Loucy (cell line): ENCODE results near the gene USO1.

Experiments used
- H2AFZ ChIP-seq: fragments of 200-600 bp; sonication (generic); 2 replicates; pipeline ENCODE4 v1.6.0; 2016; ENCODE audit warnings: antibody characterized with exemption, mild to moderate bottlenecking, low read length, moderate library complexity
- H3F3A ChIP-seq: fragments of 200-600 bp; 2 replicates; pipeline ENCODE4 v1.6.0; 2016; ENCODE audit warnings: antibody characterized with exemption, low read depth, mild to moderate bottlenecking
- H3K27me3 ChIP-seq: fragments of 200-600 bp; sonication (generic); 2 replicates; pipeline ENCODE4 v1.6.1; 2014; ENCODE audit warnings: low read length, mild to moderate bottlenecking; ENCODE audit not compliant: insufficient read depth, poor library complexity, severe bottlenecking
- H3K36me3 ChIP-seq: fragments of 200-600 bp; sonication (generic); 2 replicates; pipeline ENCODE4 v1.6.1; 2016; ENCODE audit warnings: low read length; ENCODE audit not compliant: insufficient read depth
- H3K4me1 ChIP-seq: fragments of 200-600 bp; sonication (generic); 2 replicates; pipeline ENCODE4 v1.5.1; 2014; ENCODE audit warnings: low read length, mild to moderate bottlenecking; ENCODE audit not compliant: insufficient read depth, poor library complexity, severe bottlenecking
- H3K4me2 ChIP-seq: fragments of 200-600 bp; sonication (generic); 2 replicates; pipeline ENCODE4 v1.6.0; 2014; ENCODE audit warnings: antibody characterized with exemption, low read length, low read depth, mild to moderate bottlenecking; ENCODE audit not compliant: poor library complexity, severe bottlenecking
- H3K4me3 ChIP-seq: fragments of 200-600 bp; sonication (generic); 2 replicates; pipeline ENCODE4 v1.5.1; 2014; ENCODE audit warnings: low read length, mild to moderate bottlenecking, mixed read lengths; ENCODE audit not compliant: poor library complexity, severe bottlenecking
- H3K79me2 ChIP-seq: fragments of 200-600 bp; sonication (generic); 2 replicates; pipeline ENCODE4 v1.6.1; 2014; ENCODE audit warnings: low read length; ENCODE audit not compliant: insufficient read depth
- H3K9ac ChIP-seq: fragments of 200-600 bp; sonication (generic); 2 replicates; pipeline ENCODE4 v1.6.0; 2014; ENCODE audit warnings: mild to moderate bottlenecking, low read depth, low read length, moderate library complexity; ENCODE audit not compliant: poor library complexity, severe bottlenecking
- H3K9me2 ChIP-seq: fragments of 200-600 bp; sonication (generic); replicated peaks from 2 replicates; pipeline ENCODE4 v1.6.1; 2016; ENCODE audit warnings: low read depth, low read length, mixed read lengths
- H3K9me3 ChIP-seq: fragments of 200-600 bp; sonication (generic); 2 replicates; pipeline ENCODE4 v1.6.1; 2014; ENCODE audit warnings: mild to moderate bottlenecking, antibody characterized with exemption, low read length, low read depth; ENCODE audit not compliant: insufficient read depth
- H4K20me1 ChIP-seq: fragments of 200-600 bp; sonication (generic); 2 replicates; pipeline ENCODE4 v1.6.0; 2014; ENCODE audit warnings: antibody characterized with exemption, low read length, mild to moderate bottlenecking; ENCODE audit not compliant: insufficient read depth, poor library complexity, severe bottlenecking
- CTCF ChIP-seq: fragments of 200-600 bp; sonication (generic); conservative IDR thresholded peaks from 2 replicates; pipeline ENCODE4 v1.5.1; 2014; ENCODE audit warnings: mild to moderate bottlenecking, antibody characterized with exemption, low read length
- EZH2phosphoT487 ChIP-seq: fragments of 200-600 bp; IDR thresholded peaks from 2 replicates; pipeline ENCODE4 v1.6.1; 2018; ENCODE audit warnings: antibody characterized with exemption, mild to moderate bottlenecking, moderate library complexity, borderline replicate concordance

USO1 gene

GRCh38 chr4:75769036-75769435 lies 44.7 kb downstream of the USO1 start:
- peaks cover 25% of the 10 kb centered on the region; the same call in 1 of the 2 replicates for H3K36me3 ChIP-seq

DNA sequence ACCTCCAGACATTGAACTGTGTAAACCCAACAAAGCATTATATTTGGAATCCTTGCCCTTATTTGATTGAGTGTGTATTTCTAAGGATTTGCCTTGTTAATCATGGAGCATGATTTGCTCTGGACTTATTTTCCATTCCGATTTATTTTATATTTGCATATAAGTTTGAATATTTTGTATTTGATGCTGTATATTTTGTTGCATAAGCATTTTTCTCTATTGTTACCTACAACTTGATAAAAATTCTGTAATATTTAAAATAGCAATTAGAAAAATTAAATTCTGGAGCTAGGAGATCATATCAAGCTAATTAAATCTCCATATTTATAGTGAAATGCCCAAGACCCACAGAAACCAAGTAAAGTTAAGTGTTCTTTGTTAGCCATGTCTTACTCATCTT lies 47.2 kb downstream of the USO1 start:
- no peak overlapping the region for H2AFZ ChIP-seq
- no peak overlapping the region for H3K4me2 ChIP-seq
- H3K36me3 ChIP-seq, result peaks cover 51% of the 10 kb centered on the region
- TF ChIP-seq EZH2phosphoT487 (no peak), CTCF (no peak)
- H3K4me3 ChIP-seq, result no peak overlapping the region
- H3F3A ChIP-seq, result no peaks in the 10 kb centered on the region
- no peak overlapping the region for H3K9ac ChIP-seq
- H3K9me3 ChIP-seq, result no peaks in the 10 kb centered on the region
- H4K20me1 ChIP-seq, result no peaks in the 10 kb centered on the region
- no peaks in the 10 kb centered on the region for H3K79me2 ChIP-seq
- no peaks in the 10 kb centered on the region for H3K4me1 ChIP-seq
- H3K9me2 ChIP-seq, result no peaks in the 10 kb centered on the region
- no peaks in the 10 kb centered on the region for H3K27me3 ChIP-seq

More at GRCh38 chr4:75769036-75769435, 44.7 kb downstream of the USO1 start:
- Histone ChIP-seq H4K20me1 (no peaks in the 10 kb centered on the region), H2AFZ (no peak overlapping the region), H3K9me3 (no peaks in the 10 kb centered on the region), H3K4me2 (no peak overlapping the region), H3K27me3 (no peaks in the 10 kb centered on the region), H3K4me3 (no peak overlapping the region), H3K79me2 (no peaks in the 10 kb centered on the region), H3K9me2 (no peaks in the 10 kb centered on the region), H3F3A (no peaks in the 10 kb centered on the region), H3K4me1 (peaks cover 4% of the 10 kb centered on the region), H3K9ac (no peak overlapping the region)
- TF ChIP-seq CTCF (no peak), EZH2phosphoT487 (no peak)

DNA sequence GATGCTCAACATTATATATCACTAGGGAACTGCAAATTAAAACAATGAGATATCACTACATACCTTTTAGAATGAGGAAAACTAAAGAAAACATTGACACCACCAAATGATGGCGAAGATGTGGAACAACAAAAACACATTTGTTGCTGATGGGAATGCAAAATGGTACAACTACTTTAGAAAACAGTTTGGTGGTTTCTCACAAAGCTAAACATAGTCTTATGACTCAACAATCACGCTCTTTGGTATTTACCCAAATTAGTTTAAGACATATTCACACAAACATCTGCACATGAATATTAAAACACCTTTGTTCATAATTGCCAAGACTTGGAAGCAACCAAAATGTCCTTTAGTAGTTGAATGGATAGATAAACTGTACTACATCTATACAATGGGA lies 53.2 kb downstream of the USO1 start:
- Histone ChIP-seq H3K9ac (no peak overlapping the region), H3K9me3 (no peaks in the 10 kb centered on the region; the same call in 1 of the 2 replicates), H3K4me2 (no peak overlapping the region), H3K9me2 (no peaks in the 10 kb centered on the region), H3F3A (no peaks in the 10 kb centered on the region), H4K20me1 (no peaks in the 10 kb centered on the region), H3K27me3 (no peaks in the 10 kb centered on the region), H3K79me2 (no peaks in the 10 kb centered on the region), H3K36me3 (peaks cover 76% of the 10 kb centered on the region), H2AFZ (no peak overlapping the region), H3K4me3 (no peak overlapping the region), H3K4me1 (no peaks in the 10 kb centered on the region)
- TF ChIP-seq EZH2phosphoT487 (no peak), CTCF (no peak)
